Endometrial microvascular endothelial cells (primary cell): ENCODE measurements around the gene PPM1E. TPM values are rescaled to one million over a fixed set of nuclear protein-coding genes. Genes with fewer than 3 reads are reported as not detected.

Experiments used
- in situ Hi-C: cut with HindIII; loops from 2 replicates; pipeline ENCODE4 v1.10.0; 2017; ENCODE audit warnings: low sequenced_read_pairs, low pct_unique_long_range_greater_than_20kb; ENCODE audit errors: inconsistent ontology term
- total RNA-seq: library from RNA; depleted of rRNA; stranded (reverse); fragments of >200 nt; gene quantifications from one replicate; pipeline ENCODE4 v1.2.3, GENCODE V29; 2015; ENCODE audit errors: inconsistent ontology term

PPM1E gene
- total RNA-seq, 1 donor from 2014 or later: not detected

- in situ Hi-C loops: no loop called here
These were observed 215.2 kb downstream of the PPM1E start for GRCh38 chr17:58970609-58971450.

GRCh38 chr17:58974354-58974753, 218.7 kb downstream of the PPM1E start:
- in situ Hi-C loops: no loop called here

- in situ Hi-C loops: no loop called here
These were observed 220.9 kb downstream of the PPM1E start for GRCh38 chr17:58976541-58976940.

GRCh38 chr17:58980706-58981481, 225.2 kb downstream of the PPM1E start:
- in situ Hi-C loops: no loop called here

GRCh38 chr17:58982626-58983025, 227.0 kb downstream of the PPM1E start:
- in situ Hi-C loops: no loop called here

GRCh38 chr17:58985367-58985766, 229.7 kb downstream of the PPM1E start:
- in situ Hi-C loops: no loop called here

GRCh38 chr17:58985971-58986370, 230.3 kb downstream of the PPM1E start:
- in situ Hi-C loops: no loop called here

- in situ Hi-C loops: no loop called here
These were observed 234.0 kb downstream of the PPM1E start for GRCh38 chr17:58989629-58990028.

- in situ Hi-C loops: no loop called here
These were observed 236.2 kb downstream of the PPM1E start for GRCh38 chr17:58991718-58992331.

- in situ Hi-C loops: no loop called here
These were observed 237.7 kb downstream of the PPM1E start for GRCh38 chr17:58993311-58993710.

GRCh38 chr17:58995247-58995940, 239.7 kb downstream of the PPM1E start:
- in situ Hi-C loops: no loop called here

- in situ Hi-C loops: no loop called here
These were observed 241.3 kb downstream of the PPM1E start for GRCh38 chr17:58996968-58997367.

GRCh38 chr17:58997756-58998553, 242.3 kb downstream of the PPM1E start:
- in situ Hi-C loops: no loop called here

- in situ Hi-C loops: no loop called here
These were observed 243.2 kb downstream of the PPM1E start for GRCh38 chr17:58998871-58999270.

GRCh38 chr17:58999500-58999899, 243.8 kb downstream of the PPM1E start:
- in situ Hi-C loops: no loop called here

GRCh38 chr17:59000022-59000421, 244.4 kb downstream of the PPM1E start:
- in situ Hi-C loops: no loop called here

GRCh38 chr17:59001158-59001814, 245.6 kb downstream of the PPM1E start:
- in situ Hi-C loops: no loop called here

GRCh38 chr17:59002126-59002525, 246.5 kb downstream of the PPM1E start:
- in situ Hi-C loops: no loop called here
